ENCODE data around the gene ACOT9. TPM values are rescaled to one million over a fixed set of nuclear protein-coding genes. Genes with fewer than 3 reads are reported as not detected.
A peak's percentile ranks its signal among the peaks of the same experiment; 100 is the strongest.

Gene ACOT9
- total and polyA plus RNA-seq, 3 experiments from 2014 or later, result 29.4 to 33.9 (median 31.1) TPM

DNA sequence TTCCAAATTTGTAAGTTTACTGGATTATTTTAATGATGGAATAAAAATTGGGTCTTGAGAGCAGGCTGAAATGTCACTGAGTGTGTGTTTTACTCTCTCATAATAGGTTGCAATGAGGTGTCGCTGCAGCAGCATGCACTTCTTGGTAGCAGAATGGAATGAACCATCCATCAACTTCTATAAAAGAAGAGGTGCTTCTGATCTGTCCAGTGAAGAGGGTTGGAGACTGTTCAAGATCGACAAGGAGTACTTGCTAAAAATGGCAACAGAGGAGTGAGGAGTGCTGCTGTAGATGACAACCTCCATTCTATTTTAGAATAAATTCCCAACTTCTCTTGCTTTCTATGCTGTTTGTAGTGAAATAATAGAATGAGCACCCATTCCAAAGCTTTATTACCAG lies 42.5 kb upstream of the ACOT9 start:
- CTCF ChIA-PET, result interaction anchor here (3.7 kb wide), 1 partner anchor 116 kb away, joined by 21 read pairs; no protein-coding TSS in a partner anchor
- Histone ChIP-seq H3K27me3 (ENCODE audit: insufficient read depth, low read length, poor library complexity, severe bottlenecking) (no peaks in the 10 kb centered on the region), H3K36me3 (ENCODE audit: insufficient read depth, low read length) (peaks cover 12% of the 10 kb centered on the region), H3K4me3 (ENCODE audit: low read length) (no peak overlapping the region), H3K9me3 (ENCODE audit: low read length) (no peaks in the 10 kb centered on the region), H3K4me1 (ENCODE audit: insufficient read depth, low read length) (peaks cover 23% of the 10 kb centered on the region), H3K27ac (ENCODE audit: low read depth, low read length) (no peak overlapping the region)
- H3K36me3 Mint-ChIP-seq, result peaks cover 4 to 37% (median 5%) of the 10 kb centered on the region in 3 donors
- peaks cover 0 to 5% of the 10 kb centered on the region in 2 donors for H3K27me3 Mint-ChIP-seq
- DNase-seq, result no peak
- H3K4me1 Mint-ChIP-seq, result peaks cover 34 to 44% (median 42%) of the 10 kb centered on the region in 3 donors
- H3K27ac Mint-ChIP-seq, result peak overlapping the region in 4 of 8 donors; percentile 31 to 61 (median 48)
- POLR2A ChIA-PET, result no interaction called here
- peak overlapping the region in 6 of 7 donors; percentile 43 to 100 (median 96) for H3K4me3 Mint-ChIP-seq
- H3K9me3 Mint-ChIP-seq, result no peaks in the 10 kb centered on the region

DNA sequence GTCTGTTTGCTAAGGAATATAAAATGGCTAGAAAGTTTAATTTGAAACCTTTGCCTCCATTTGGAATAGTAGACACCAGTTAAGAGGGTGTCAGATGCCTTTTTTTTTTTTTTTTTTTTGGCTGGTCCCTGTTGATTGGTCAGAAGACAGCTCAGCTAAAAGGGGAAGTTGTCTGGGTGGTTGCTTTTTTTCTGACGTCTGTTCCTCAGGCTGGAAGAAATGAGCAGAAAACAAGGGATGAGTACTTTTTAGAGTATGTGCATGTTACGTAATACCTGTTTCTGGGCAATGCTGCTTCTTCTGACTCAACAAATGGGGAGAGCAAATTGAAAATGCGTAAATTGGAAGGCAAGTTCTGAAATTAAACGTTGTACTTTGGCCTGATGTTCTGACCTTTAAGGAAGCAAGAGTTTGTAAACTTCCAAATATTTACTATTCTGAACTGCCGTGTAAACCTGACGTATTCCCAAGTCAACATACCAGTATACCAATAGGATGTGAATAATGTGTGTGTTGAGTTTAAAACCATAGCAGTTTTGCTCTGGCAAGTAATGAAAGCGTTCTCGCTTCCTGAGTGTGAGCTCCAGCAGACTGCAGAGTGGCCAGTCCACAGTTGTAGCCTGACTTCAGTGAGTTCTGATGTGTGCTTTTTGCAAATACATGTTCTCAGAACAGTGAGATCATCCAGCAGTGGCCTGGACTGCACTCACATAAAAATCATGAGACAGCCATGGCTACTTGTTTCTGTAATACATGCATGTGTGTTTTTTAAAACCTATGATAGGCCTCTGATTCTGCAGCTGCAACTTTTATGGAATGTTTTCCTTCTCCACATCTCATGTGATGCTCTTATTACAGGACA lies 41.6 kb upstream of the ACOT9 start:
- Histone ChIP-seq H3K4me3 (ENCODE audit: low read length) (peak overlapping the region; percentile 60), H3K36me3 (ENCODE audit: insufficient read depth, low read length) (peaks cover 12% of the 10 kb centered on the region), H3K4me1 (ENCODE audit: insufficient read depth, low read length) (peaks cover 23% of the 10 kb centered on the region), H3K9me3 (ENCODE audit: low read length) (no peaks in the 10 kb centered on the region), H3K27ac (ENCODE audit: low read depth, low read length) (peak overlapping the region; percentile 89), H3K27me3 (ENCODE audit: insufficient read depth, low read length, poor library complexity, severe bottlenecking) (no peaks in the 10 kb centered on the region)
- CTCF ChIA-PET, result interaction anchor here (2.5 to 3.7 kb wide), 4 partner anchors 18 to 269 kb away, joined by 12 to 21 read pairs (median 20); partner anchors contain the start of genes ACOT9 and EIF2S3
- H3K4me3 Mint-ChIP-seq, result peak overlapping the region; percentile 95 to 100 (median 97)
- H3K36me3 Mint-ChIP-seq, result peaks cover 4 to 37% (median 5%) of the 10 kb centered on the region in 3 donors
- H3K4me1 Mint-ChIP-seq, result peaks cover 34 to 44% (median 42%) of the 10 kb centered on the region in 3 donors
- H3K27ac Mint-ChIP-seq, result peak overlapping the region; percentile 90 to 98 (median 98)
- H3K27me3 Mint-ChIP-seq, result peaks cover 0 to 5% of the 10 kb centered on the region in 2 donors
- no peaks in the 10 kb centered on the region for H3K9me3 Mint-ChIP-seq
- DNase-seq, result no peak
- POLR2A ChIA-PET, result interaction anchor here (0.6 to 2.7 kb wide), 4 partner anchors 12 to 269 kb away, joined by 3 to 24 read pairs (median 6); partner anchors contain the start of gene PRDX4

DNA sequence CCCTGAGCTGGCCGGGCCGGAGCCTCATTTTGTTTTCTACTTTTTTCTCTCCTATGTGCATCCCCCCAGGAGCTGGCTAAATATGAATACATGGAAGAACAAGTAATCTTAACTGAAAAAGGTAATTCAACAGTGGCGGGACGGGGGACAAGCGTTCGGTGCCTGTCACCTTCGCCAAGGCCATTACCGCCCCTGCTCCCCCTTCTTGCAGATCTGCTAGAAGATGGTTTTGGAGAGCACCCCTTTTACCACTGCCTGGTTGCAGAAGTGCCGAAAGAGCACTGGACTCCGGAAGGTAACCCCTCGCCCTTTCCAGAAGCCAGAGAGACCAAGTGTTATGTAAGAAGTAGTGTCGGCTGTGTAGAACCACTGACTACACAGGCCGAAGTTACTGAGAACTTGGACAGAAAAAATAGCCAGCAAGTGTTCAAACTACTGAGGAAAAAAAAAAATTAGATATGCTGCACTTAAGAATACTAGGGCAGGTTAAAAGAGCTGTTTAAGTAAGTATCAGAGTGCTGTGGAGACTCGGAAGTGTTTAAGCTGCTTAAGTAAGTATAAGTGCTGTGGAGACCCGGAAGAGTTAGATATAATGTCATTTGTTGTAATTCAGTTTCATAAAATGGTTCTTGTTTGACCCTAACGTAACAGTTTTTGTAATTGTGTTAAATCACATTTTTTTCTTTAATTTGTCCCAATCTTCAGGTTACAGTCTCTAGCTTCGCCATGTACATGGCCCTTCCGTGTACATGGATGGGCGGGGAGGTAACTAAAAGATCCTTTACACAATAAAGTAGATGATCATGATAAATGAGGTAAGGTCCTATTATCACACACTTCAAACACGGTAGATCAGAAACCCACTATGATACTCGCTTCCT lies 40.8 kb upstream of the ACOT9 start:
- Histone ChIP-seq H3K4me3 (ENCODE audit: low read length) (peak overlapping the region; percentile 60), H3K9me3 (ENCODE audit: low read length) (no peaks in the 10 kb centered on the region), H3K36me3 (ENCODE audit: insufficient read depth, low read length) (peaks cover 12% of the 10 kb centered on the region), H3K27ac (ENCODE audit: low read depth, low read length) (peak overlapping the region; percentile 89), H3K4me1 (ENCODE audit: insufficient read depth, low read length) (peaks cover 23% of the 10 kb centered on the region), H3K27me3 (ENCODE audit: insufficient read depth, low read length, poor library complexity, severe bottlenecking) (no peaks in the 10 kb centered on the region)
- ChIA-PET POLR2A (interaction anchor here (0.7 to 2.7 kb wide), 11 partner anchors 11 to 270 kb away, joined by 3 to 24 read pairs (median 6); partner anchors contain the start of genes ACOT9, APOO, CXorf58 and PRDX4), CTCF (interaction anchor here (1.1 to 3.7 kb wide), 8 partner anchors 10 to 270 kb away, joined by 3 to 21 read pairs (median 12); partner anchors contain the start of genes ACOT9, APOO, CXorf58 and EIF2S3)
- Mint-ChIP-seq H3K36me3 (peaks cover 4 to 37% (median 5%) of the 10 kb centered on the region in 3 donors), H3K27me3 (peaks cover 0 to 5% of the 10 kb centered on the region in 2 donors), H3K4me3 (peak overlapping the region; percentile 95 to 100 (median 97)), H3K9me3 (no peaks in the 10 kb centered on the region), H3K27ac (peak overlapping the region; percentile 90 to 98 (median 98)), H3K4me1 (peaks cover 34 to 44% (median 42%) of the 10 kb centered on the region in 3 donors)
- peak in 1 of 5 donors; percentile 16 for DNase-seq

DNA sequence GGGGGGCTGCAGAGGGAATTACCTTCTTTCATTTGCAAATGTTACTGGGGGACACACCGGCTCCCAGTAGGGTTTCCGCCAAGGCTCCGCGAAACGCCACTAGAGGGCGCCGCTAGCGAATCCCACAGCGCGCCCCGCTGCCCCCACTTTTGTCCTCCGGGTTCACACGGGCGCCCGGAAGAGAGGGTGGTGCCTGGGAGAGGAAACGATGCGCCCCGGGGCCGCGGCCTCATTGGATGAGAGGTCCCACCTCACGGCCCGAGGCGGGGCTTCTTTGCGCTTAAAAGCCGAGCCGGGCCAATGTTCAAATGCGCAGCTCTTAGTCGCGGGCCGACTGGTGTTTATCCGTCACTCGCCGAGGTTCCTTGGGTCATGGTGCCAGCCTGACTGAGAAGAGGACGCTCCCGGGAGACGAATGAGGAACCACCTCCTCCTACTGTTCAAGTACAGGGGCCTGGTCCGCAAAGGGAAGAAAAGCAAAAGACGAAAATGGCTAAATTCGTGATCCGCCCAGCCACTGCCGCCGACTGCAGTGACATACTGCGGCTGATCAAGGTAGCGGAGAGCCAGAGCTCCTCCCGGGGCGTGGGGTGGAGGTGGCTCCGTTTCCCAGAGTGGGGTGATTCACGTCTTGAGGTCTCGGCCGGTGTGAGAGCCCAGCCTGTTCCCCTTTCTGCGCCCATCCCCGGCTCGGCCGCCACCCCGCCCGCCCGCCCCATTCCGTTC lies 40.0 kb upstream of the ACOT9 start, which contains the start of gene SAT1:
SAT1 (plus strand) TSS at position 311 of the 726 bp plus-strand sequence; CDS start at position 490, 179 bp downstream.
- DNase-seq, result peak; percentile 87 to 96 (median 90)
- no peaks in the 10 kb centered on the region for H3K9me3 ChIP-seq (ENCODE audit: low read length)
- peak within 1 kb of the TSS; percentile 95 to 100 (median 97) for H3K4me3 Mint-ChIP-seq
- peak within 1 kb of the TSS; percentile 78 for H3K4me3 ChIP-seq (ENCODE audit: low read length)
- peak within 1 kb of the TSS; percentile 96 to 98 (median 98) for H3K27ac Mint-ChIP-seq
- H3K27me3 Mint-ChIP-seq, result peaks cover 0 to 5% of the 10 kb centered on the region in 2 donors
- H3K27me3 ChIP-seq (ENCODE audit: insufficient read depth, low read length, poor library complexity, severe bottlenecking), result no peaks in the 10 kb centered on the region
- no peaks in the 10 kb centered on the region for H3K9me3 Mint-ChIP-seq
- H3K4me1 ChIP-seq (ENCODE audit: insufficient read depth, low read length), result peaks cover 23% of the 10 kb centered on the region
- peaks cover 4 to 36% (median 5%) of the 10 kb centered on the region in 3 donors for H3K36me3 Mint-ChIP-seq
- ChIA-PET CTCF (interaction anchor here (0.8 to 3.7 kb wide), 10 partner anchors 9 to 271 kb away, joined by 3 to 21 read pairs (median 8); partner anchors contain the start of genes ACOT9, APOO, CXorf58 and EIF2S3), POLR2A (interaction anchor here (0.6 to 2.7 kb wide), 11 partner anchors 10 to 271 kb away, joined by 3 to 24 read pairs (median 6); partner anchors contain the start of genes ACOT9, APOO, CXorf58 and PRDX4)
- H3K27ac ChIP-seq (ENCODE audit: low read depth, low read length), result peak within 1 kb of the TSS; percentile 89
- peaks cover 12% of the 10 kb centered on the region for H3K36me3 ChIP-seq (ENCODE audit: insufficient read depth, low read length)
- peaks cover 34 to 44% (median 42%) of the 10 kb centered on the region in 3 donors for H3K4me1 Mint-ChIP-seq

DNA sequence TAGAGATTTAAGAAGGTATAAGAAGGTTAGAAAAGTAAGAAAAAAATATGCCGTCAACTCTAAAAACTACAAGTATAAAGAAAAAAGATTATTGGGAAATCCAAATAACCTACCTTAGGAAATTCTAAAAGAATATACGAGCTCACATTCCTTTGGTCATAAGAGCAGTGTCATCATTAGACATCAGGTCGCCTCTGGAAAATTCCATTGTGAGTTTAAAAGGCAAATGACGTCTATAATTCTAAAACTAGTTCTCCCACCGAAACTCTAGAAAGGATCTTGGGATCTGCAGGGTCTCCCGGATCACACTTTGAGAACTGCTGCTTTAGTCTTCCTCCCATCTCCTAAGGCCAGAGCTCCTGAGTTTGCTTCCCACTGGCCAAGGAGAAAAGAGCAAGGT lies 39.4 kb upstream of the ACOT9 start:
- Histone ChIP-seq H3K4me1 (ENCODE audit: insufficient read depth, low read length) (peaks cover 23% of the 10 kb centered on the region), H3K9me3 (ENCODE audit: low read length) (no peaks in the 10 kb centered on the region), H3K36me3 (ENCODE audit: insufficient read depth, low read length) (peaks cover 12% of the 10 kb centered on the region), H3K4me3 (ENCODE audit: low read length) (peak overlapping the region; percentile 20), H3K27me3 (ENCODE audit: insufficient read depth, low read length, poor library complexity, severe bottlenecking) (no peaks in the 10 kb centered on the region), H3K27ac (ENCODE audit: low read depth, low read length) (peak overlapping the region; percentile 79)
- ChIA-PET CTCF (interaction anchor here (0.8 to 3.7 kb wide), 10 partner anchors 9 to 272 kb away, joined by 3 to 21 read pairs (median 8); partner anchors contain the start of genes ACOT9, APOO, CXorf58 and EIF2S3), POLR2A (interaction anchor here (1.0 to 2.7 kb wide), 9 partner anchors 9 to 272 kb away, joined by 3 to 24 read pairs (median 8); partner anchors contain the start of genes ACOT9, APOO, CXorf58 and PRDX4)
- Mint-ChIP-seq H3K27ac (peak overlapping the region; percentile 96 to 98 (median 98)), H3K4me3 (peak overlapping the region; percentile 95 to 100 (median 97)), H3K36me3 (peaks cover 4 to 36% (median 5%) of the 10 kb centered on the region in 3 donors), H3K27me3 (peaks cover 0 to 5% of the 10 kb centered on the region in 2 donors), H3K9me3 (no peaks in the 10 kb centered on the region), H3K4me1 (peaks cover 34 to 44% (median 42%) of the 10 kb centered on the region in 3 donors)
- no peak for DNase-seq

DNA sequence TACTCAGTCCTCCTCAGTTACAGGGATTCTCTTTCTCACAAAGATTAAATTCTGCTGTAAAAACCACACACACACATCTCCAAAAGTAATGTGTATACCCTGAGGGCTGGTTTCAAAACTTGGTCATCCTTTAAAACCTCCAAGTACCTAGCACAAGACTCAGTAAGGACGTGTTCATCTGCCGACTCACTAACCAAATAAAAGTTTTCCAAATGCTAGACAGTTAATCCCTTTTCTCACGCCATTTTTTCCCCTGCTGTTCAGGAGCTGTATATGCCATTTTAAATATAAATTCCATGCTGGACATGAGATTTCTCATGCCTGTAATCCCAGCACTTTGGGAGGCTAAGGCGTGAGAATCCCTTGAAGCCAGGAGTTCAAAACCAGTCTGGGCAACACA lies 35.9 kb upstream of the ACOT9 start:
- H3K27me3 Mint-ChIP-seq, result peaks cover 0 to 5% of the 10 kb centered on the region in 2 donors
- no peak overlapping the region for H3K27ac Mint-ChIP-seq
- ChIA-PET CTCF (no interaction called here), POLR2A (interaction anchor here (0.7 kb wide), 1 partner anchor 317 kb away, joined by 6 read pairs; no protein-coding TSS in a partner anchor)
- Histone ChIP-seq H3K9me3 (ENCODE audit: low read length) (no peaks in the 10 kb centered on the region), H3K27ac (ENCODE audit: low read depth, low read length) (no peak overlapping the region), H3K27me3 (ENCODE audit: insufficient read depth, low read length, poor library complexity, severe bottlenecking) (no peaks in the 10 kb centered on the region), H3K4me1 (ENCODE audit: insufficient read depth, low read length) (peaks cover 14% of the 10 kb centered on the region), H3K4me3 (ENCODE audit: low read length) (no peak overlapping the region), H3K36me3 (ENCODE audit: insufficient read depth, low read length) (no peaks in the 10 kb centered on the region)
- peaks cover 0 to 9% (median 0%) of the 10 kb centered on the region in 3 donors for H3K36me3 Mint-ChIP-seq
- no peak for DNase-seq
- no peak overlapping the region for H3K4me3 Mint-ChIP-seq
- peaks cover 17 to 26% (median 22%) of the 10 kb centered on the region in 3 donors for H3K4me1 Mint-ChIP-seq
- H3K9me3 Mint-ChIP-seq, result no peaks in the 10 kb centered on the region

Data from CD8-positive, alpha-beta memory T cell (primary cell).